Measurements from ENCODE around the gene BANF1. TPM values are rescaled to one million over a fixed set of nuclear protein-coding genes. Genes with fewer than 3 reads are reported as not detected.

Gene BANF1
- total and polyA plus RNA-seq, 2 of the 13 experiments (the other 11 are each of a cell fraction or from before 2014, with no cell fraction given) = 40.5 to 86.5 TPM

DNA sequence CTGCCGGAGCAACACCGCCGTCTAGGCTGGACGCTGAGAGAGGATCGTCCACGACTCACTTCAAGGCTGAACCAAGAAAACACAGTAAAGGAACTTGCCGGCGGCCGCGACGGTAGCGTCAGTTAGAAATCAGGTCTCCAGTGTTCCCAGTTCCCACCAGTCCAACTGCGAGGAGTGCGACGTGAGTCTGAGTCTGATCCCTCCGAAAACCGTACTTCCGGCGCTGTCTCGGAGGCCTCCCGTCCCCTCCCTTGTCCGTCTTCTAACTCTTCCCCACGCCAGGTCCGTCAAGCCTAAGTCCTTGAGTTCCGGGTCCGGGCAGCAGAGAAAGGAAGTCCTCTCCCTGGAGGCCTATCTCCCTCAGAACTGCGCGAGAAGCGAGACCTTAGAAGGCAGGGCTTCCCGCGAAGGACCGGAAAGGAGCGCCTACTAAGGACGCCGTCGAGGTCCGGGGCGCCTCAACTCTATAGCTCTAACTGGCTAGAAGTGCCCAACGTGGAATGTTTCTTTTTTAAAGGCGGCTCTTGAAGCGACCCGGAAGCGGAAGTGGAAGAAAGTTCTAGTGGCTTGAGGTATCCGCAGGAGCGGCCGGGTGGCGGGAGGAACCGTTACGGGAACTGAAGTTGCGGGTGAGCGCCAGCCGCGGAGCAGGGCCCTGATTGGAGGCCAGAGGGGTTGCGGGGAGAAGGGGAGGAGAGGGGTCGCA lies at the start of gene BANF1, which contains the start of gene EIF1AD (continued):
- TF ChIP-seq XBP1 (CRISPR knock-in tag; IDR thresholded peaks at IDR 0.05) (no peak), SNRNP70 (IDR thresholded peaks at IDR 0.05; ENCODE audit: low read depth, low read length) (no peak), STAG1 (CRISPR knock-in tag; IDR thresholded peaks at IDR 0.05) (no peak), ZNF720 (CRISPR knock-in tag; IDR thresholded peaks at IDR 0.05) (peak; percentile 54; the same call in 1 of the 2 replicates), NFYC (CRISPR knock-in tag; IDR thresholded peaks at IDR 0.05) (no peak), PPARG (CRISPR knock-in tag; conservative IDR thresholded peaks at IDR 0.05) (no peak; the same call in 1 of the 2 replicates), ZNF556 (CRISPR knock-in tag; IDR thresholded peaks at IDR 0.05; ENCODE audit: borderline replicate concordance) (peak; percentile 97), ZNF441 (CRISPR knock-in tag; IDR thresholded peaks at IDR 0.05; ENCODE audit: borderline replicate concordance) (peak; percentile 34; the same call in 1 of the 2 replicates), ZNF260 (CRISPR knock-in tag; IDR thresholded peaks at IDR 0.05; ENCODE audit: borderline replicate concordance, low read depth) (no peak; the same call in 1 of the 2 replicates), NCOA1 (CRISPR knock-in tag; IDR thresholded peaks at IDR 0.05) (no peak), ZFYVE20 (CRISPR knock-in tag; IDR thresholded peaks at IDR 0.05; ENCODE audit: borderline replicate concordance, low read depth) (no peak), SETDB1 (CRISPR knock-in tag; IDR thresholded peaks at IDR 0.05; ENCODE audit: borderline replicate concordance) (peak; percentile 90; the same call in 1 of the 2 replicates)
- TF ChIP-seq, protein P1, sequence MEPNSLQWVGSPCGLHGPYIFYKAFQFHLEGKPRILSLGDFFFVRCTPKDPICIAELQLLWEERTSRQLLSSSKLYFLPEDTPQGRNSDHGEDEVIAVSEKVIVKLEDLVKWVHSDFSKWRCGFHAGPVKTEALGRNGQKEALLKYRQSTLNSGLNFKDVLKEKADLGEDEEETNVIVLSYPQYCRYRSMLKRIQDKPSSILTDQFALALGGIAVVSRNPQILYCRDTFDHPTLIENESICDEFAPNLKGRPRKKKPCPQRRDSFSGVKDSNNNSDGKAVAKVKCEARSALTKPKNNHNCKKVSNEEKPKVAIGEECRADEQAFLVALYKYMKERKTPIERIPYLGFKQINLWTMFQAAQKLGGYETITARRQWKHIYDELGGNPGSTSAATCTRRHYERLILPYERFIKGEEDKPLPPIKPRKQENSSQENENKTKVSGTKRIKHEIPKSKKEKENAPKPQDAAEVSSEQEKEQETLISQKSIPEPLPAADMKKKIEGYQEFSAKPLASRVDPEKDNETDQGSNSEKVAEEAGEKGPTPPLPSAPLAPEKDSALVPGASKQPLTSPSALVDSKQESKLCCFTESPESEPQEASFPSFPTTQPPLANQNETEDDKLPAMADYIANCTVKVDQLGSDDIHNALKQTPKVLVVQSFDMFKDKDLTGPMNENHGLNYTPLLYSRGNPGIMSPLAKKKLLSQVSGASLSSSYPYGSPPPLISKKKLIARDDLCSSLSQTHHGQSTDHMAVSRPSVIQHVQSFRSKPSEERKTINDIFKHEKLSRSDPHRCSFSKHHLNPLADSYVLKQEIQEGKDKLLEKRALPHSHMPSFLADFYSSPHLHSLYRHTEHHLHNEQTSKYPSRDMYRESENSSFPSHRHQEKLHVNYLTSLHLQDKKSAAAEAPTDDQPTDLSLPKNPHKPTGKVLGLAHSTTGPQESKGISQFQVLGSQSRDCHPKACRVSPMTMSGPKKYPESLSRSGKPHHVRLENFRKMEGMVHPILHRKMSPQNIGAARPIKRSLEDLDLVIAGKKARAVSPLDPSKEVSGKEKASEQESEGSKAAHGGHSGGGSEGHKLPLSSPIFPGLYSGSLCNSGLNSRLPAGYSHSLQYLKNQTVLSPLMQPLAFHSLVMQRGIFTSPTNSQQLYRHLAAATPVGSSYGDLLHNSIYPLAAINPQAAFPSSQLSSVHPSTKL (CRISPR knock-in tag; IDR thresholded peaks at IDR 0.05) = peak; percentile 67
- TF ChIP-seq, protein P2, sequence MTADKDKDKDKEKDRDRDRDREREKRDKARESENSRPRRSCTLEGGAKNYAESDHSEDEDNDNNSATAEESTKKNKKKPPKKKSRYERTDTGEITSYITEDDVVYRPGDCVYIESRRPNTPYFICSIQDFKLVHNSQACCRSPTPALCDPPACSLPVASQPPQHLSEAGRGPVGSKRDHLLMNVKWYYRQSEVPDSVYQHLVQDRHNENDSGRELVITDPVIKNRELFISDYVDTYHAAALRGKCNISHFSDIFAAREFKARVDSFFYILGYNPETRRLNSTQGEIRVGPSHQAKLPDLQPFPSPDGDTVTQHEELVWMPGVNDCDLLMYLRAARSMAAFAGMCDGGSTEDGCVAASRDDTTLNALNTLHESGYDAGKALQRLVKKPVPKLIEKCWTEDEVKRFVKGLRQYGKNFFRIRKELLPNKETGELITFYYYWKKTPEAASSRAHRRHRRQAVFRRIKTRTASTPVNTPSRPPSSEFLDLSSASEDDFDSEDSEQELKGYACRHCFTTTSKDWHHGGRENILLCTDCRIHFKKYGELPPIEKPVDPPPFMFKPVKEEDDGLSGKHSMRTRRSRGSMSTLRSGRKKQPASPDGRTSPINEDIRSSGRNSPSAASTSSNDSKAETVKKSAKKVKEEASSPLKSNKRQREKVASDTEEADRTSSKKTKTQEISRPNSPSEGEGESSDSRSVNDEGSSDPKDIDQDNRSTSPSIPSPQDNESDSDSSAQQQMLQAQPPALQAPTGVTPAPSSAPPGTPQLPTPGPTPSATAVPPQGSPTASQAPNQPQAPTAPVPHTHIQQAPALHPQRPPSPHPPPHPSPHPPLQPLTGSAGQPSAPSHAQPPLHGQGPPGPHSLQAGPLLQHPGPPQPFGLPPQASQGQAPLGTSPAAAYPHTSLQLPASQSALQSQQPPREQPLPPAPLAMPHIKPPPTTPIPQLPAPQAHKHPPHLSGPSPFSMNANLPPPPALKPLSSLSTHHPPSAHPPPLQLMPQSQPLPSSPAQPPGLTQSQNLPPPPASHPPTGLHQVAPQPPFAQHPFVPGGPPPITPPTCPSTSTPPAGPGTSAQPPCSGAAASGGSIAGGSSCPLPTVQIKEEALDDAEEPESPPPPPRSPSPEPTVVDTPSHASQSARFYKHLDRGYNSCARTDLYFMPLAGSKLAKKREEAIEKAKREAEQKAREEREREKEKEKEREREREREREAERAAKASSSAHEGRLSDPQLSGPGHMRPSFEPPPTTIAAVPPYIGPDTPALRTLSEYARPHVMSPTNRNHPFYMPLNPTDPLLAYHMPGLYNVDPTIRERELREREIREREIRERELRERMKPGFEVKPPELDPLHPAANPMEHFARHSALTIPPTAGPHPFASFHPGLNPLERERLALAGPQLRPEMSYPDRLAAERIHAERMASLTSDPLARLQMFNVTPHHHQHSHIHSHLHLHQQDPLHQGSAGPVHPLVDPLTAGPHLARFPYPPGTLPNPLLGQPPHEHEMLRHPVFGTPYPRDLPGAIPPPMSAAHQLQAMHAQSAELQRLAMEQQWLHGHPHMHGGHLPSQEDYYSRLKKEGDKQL (CRISPR knock-in tag; IDR thresholded peaks at IDR 0.05; ENCODE audit: low read depth) = peak; percentile 54; the same call in 1 of the 2 replicates
- TF ChIP-seq, protein P3, sequence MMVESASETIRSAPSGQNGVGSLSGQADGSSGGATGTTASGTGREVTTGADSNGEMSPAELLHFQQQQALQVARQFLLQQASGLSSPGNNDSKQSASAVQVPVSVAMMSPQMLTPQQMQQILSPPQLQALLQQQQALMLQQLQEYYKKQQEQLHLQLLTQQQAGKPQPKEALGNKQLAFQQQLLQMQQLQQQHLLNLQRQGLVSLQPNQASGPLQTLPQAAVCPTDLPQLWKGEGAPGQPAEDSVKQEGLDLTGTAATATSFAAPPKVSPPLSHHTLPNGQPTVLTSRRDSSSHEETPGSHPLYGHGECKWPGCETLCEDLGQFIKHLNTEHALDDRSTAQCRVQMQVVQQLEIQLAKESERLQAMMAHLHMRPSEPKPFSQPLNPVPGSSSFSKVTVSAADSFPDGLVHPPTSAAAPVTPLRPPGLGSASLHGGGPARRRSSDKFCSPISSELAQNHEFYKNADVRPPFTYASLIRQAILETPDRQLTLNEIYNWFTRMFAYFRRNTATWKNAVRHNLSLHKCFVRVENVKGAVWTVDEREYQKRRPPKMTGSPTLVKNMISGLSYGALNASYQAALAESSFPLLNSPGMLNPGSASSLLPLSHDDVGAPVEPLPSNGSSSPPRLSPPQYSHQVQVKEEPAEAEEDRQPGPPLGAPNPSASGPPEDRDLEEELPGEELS (CRISPR knock-in tag; IDR thresholded peaks at IDR 0.05) = peak; percentile 36; the same call in 1 of the 2 replicates
- TF ChIP-seq, protein P4, sequence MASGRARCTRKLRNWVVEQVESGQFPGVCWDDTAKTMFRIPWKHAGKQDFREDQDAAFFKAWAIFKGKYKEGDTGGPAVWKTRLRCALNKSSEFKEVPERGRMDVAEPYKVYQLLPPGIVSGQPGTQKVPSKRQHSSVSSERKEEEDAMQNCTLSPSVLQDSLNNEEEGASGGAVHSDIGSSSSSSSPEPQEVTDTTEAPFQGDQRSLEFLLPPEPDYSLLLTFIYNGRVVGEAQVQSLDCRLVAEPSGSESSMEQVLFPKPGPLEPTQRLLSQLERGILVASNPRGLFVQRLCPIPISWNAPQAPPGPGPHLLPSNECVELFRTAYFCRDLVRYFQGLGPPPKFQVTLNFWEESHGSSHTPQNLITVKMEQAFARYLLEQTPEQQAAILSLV (CRISPR knock-in tag; IDR thresholded peaks at IDR 0.05; ENCODE audit: borderline replicate concordance) = peak; percentile 66; the same call in 1 of the 2 replicates

Measured in HepG2 (cell line).